ENCODE data around the gene SSTR5. TPM values are rescaled to one million over a fixed set of nuclear protein-coding genes. Genes with fewer than 3 reads are reported as not detected.

The SSTR5 gene
- total and polyA plus RNA-seq, 2 donors from 2014 or later, result 6.7 TPM; not detected in 1

GRCh38 chr16:1105888-1106620, 33.5 kb downstream of the SSTR5 start:
- Histone ChIP-seq H3K27ac (ENCODE audit: low read depth in 2 of 2, low read length in 2 of 2) (no peak overlapping the region), H3K9ac (ENCODE audit: low read length in 3 of 3) (no peak overlapping the region), H3K9me3 (ENCODE audit: control insufficient read depth in 2 of 3, insufficient read depth in 1 of 3, low read length in 3 of 3) (no peaks in the 10 kb centered on the region), H3K27me3 (ENCODE audit: control insufficient read depth, insufficient read depth, low read length) (no peaks in the 10 kb centered on the region), H3K4me1 (ENCODE audit: control insufficient read depth in 2 of 3, insufficient read depth in 2 of 3, low read depth in 1 of 3, low read length in 3 of 3) (peaks cover 0 to 14% (median 0%) of the 10 kb centered on the region in 3 donors), H3K4me3 (ENCODE audit: low read length in 3 of 3) (no peak overlapping the region), H3K36me3 (ENCODE audit: control insufficient read depth in 2 of 3, insufficient read depth in 3 of 3, low read length in 3 of 3) (no peaks in the 10 kb centered on the region)
- intact Hi-C loops (cut with DNase I), result no loop called here
- DNase-seq, result peak; percentile 80 to 91 (median 87)
- no peak for FAIRE-seq
- peak; percentile 98 for TF ChIP-seq CTCF (IDR thresholded peaks at IDR 0.05; ENCODE audit: borderline replicate concordance, extremely low read depth, insufficient read depth)

DNA sequence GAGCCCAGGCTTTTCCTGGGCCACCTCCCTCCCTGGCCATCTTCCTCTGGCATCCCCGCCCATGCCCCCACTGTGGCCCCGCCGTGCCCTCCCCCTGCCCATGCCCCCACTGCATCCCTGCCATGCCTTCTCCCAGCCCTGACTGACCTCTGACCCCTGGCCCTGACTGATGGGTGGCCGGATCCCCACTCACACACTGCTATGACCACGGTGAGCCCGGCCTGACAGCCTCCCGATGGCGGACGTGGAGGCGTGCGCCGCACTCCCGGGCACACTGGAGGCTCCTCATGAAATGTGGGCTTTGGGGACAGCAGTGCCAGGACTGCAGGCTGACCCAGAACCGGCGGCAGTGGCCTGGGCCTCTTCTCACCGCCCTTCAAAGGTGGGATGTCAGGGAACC, 34.1 kb downstream of the SSTR5 start:
- no peak for DNase-seq
- Histone ChIP-seq H3K36me3 (ENCODE audit: control insufficient read depth in 2 of 3, insufficient read depth in 3 of 3, low read length in 3 of 3) (no peaks in the 10 kb centered on the region), H3K27me3 (ENCODE audit: control insufficient read depth, insufficient read depth, low read length) (no peaks in the 10 kb centered on the region)

GRCh38 chr16:1107141-1107540, 34.6 kb downstream of the SSTR5 start:
- TF ChIP-seq CTCF (IDR thresholded peaks at IDR 0.05; ENCODE audit: borderline replicate concordance, extremely low read depth, insufficient read depth), result no peak
- DNase-seq, result no peak
- no peak for FAIRE-seq
- intact Hi-C loops (cut with DNase I), result no loop called here
- H3K4me3 ChIP-seq (ENCODE audit: low read length in 3 of 3), result no peak overlapping the region
- peaks cover 0 to 14% (median 0%) of the 10 kb centered on the region in 3 donors for H3K4me1 ChIP-seq (ENCODE audit: control insufficient read depth in 2 of 3, insufficient read depth in 2 of 3, low read depth in 1 of 3, low read length in 3 of 3)
- H3K27me3 ChIP-seq (ENCODE audit: control insufficient read depth, insufficient read depth, low read length), result no peaks in the 10 kb centered on the region
- no peak overlapping the region for H3K27ac ChIP-seq (ENCODE audit: low read depth in 2 of 2, low read length in 2 of 2)
- H3K36me3 ChIP-seq (ENCODE audit: control insufficient read depth in 2 of 3, insufficient read depth in 3 of 3, low read length in 3 of 3), result no peaks in the 10 kb centered on the region
- no peaks in the 10 kb centered on the region for H3K9me3 ChIP-seq (ENCODE audit: control insufficient read depth in 2 of 3, insufficient read depth in 1 of 3, low read length in 3 of 3)
- H3K9ac ChIP-seq (ENCODE audit: low read length in 3 of 3), result no peak overlapping the region

More for the DNA sequence above, 34.1 kb downstream of the SSTR5 start:
- H3K4me3 ChIP-seq (ENCODE audit: low read length in 3 of 3), result no peak overlapping the region
- H3K9ac ChIP-seq (ENCODE audit: low read length in 3 of 3), result no peak overlapping the region
- FAIRE-seq, result no peak
- H3K27ac ChIP-seq (ENCODE audit: low read depth in 2 of 2, low read length in 2 of 2), result no peak overlapping the region
- intact Hi-C loops (cut with DNase I), result no loop called here
- TF ChIP-seq CTCF (IDR thresholded peaks at IDR 0.05; ENCODE audit: borderline replicate concordance, extremely low read depth, insufficient read depth), result no peak
- H3K9me3 ChIP-seq (ENCODE audit: control insufficient read depth in 2 of 3, insufficient read depth in 1 of 3, low read length in 3 of 3), result no peaks in the 10 kb centered on the region
- H3K4me1 ChIP-seq (ENCODE audit: control insufficient read depth in 2 of 3, insufficient read depth in 2 of 3, low read depth in 1 of 3, low read length in 3 of 3), result peaks cover 0 to 14% (median 0%) of the 10 kb centered on the region in 3 donors
